Measurements from ENCODE around the gene RNU7-1. TPM values are rescaled to one million over a fixed set of nuclear protein-coding genes. Genes with fewer than 3 reads are reported as not detected.

Gene RNU7-1
- total and polyA plus RNA-seq, 9 of the 15 experiments (the other 6 are each of a cell fraction or from before 2014, with no cell fraction given), result not detected

- no peak for TF ChIP-seq BDP1 (IDR thresholded peaks at IDR 0.05; ENCODE audit: insufficient read depth, insufficient read length)
- no peak for TF ChIP-seq POLR3A (IDR thresholded peaks at IDR 0.05; ENCODE audit: borderline replicate concordance, extremely low read depth, insufficient read depth, insufficient read length)
- TF ChIP-seq MNT (conservative IDR thresholded peaks at IDR 0.05), result peak; percentile 57 to 83; a peak in 3 of 4 replicates
- TF ChIP-seq MLLT1 (IDR thresholded peaks at IDR 0.05), result peak in 1 of 2 experiments; percentile 80; a peak in 2 of 4 replicates
- no peak for TF ChIP-seq KLF6 (CRISPR knock-in tag; IDR thresholded peaks at IDR 0.05; ENCODE audit: borderline replicate concordance)
- no peak for TF ChIP-seq ZBTB26 (CRISPR knock-in tag; IDR thresholded peaks at IDR 0.05)
- TF ChIP-seq CHD7 (IDR thresholded peaks at IDR 0.05; ENCODE audit: low read depth, low read length), result no peak
- TF ChIP-seq NFATC3 (IDR thresholded peaks at IDR 0.05), result no peak
- TF ChIP-seq NCOA4 (IDR thresholded peaks at IDR 0.05; ENCODE audit: partially characterized antibody), result no peak
- no peak for TF ChIP-seq YBX1 (IDR thresholded peaks at IDR 0.05)
- no peak for TF ChIP-seq ZNF282 (CRISPR knock-in tag; IDR thresholded peaks at IDR 0.05)
These were observed 5.9 kb upstream of the RNU7-1 start (continued) for GRCh38 chr12:6937481-6938352.

All from K562 (cell line).